NCI-H82 treated with DMSO at 0.1 percent for 48 hours (cell line): ENCODE measurements around the gene ELOB.
A peak's percentile ranks its signal among the peaks of the same experiment; 100 is the strongest.

Experiments used
- DNase-seq: peaks from one replicate; lab custom pipeline; 2025; ENCODE audit not compliant: unreplicated experiment; lab: John Stamatoyannopoulos, UW

The ELOB gene

GRCh38 chr16:2811703-2812471, 34.8 kb upstream of the ELOB start:
- DNase-seq, result peak; percentile 14

- no peak for DNase-seq
Measured at GRCh38 chr16:2810651-2811050, 33.6 kb upstream of the ELOB start.

GRCh38 chr16:2809149-2809760, 32.2 kb upstream of the ELOB start:
- DNase-seq, result no peak

GRCh38 chr16:2808181-2808580, 31.1 kb upstream of the ELOB start:
- DNase-seq, result no peak

GRCh38 chr16:2806286-2806685, 29.2 kb upstream of the ELOB start:
- DNase-seq, result no peak

GRCh38 chr16:2804728-2805127, 27.6 kb upstream of the ELOB start:
- DNase-seq, result no peak

- no peak for DNase-seq
Measured at GRCh38 chr16:2803545-2804195, 26.6 kb upstream of the ELOB start.

GRCh38 chr16:2799859-2800226, 22.8 kb upstream of the ELOB start:
- DNase-seq, result no peak

GRCh38 chr16:2799205-2799858, 22.3 kb upstream of the ELOB start:
- no peak for DNase-seq

- DNase-seq, result no peak
Measured at GRCh38 chr16:2798723-2799204, 21.7 kb upstream of the ELOB start.

GRCh38 chr16:2795395-2796143, 18.5 kb upstream of the ELOB start:
- no peak for DNase-seq

GRCh38 chr16:2792940-2793339, 15.9 kb upstream of the ELOB start:
- DNase-seq, result no peak

- no peak for DNase-seq
Measured at GRCh38 chr16:2791174-2791573, 14.1 kb upstream of the ELOB start.

GRCh38 chr16:2790631-2791030, 13.6 kb upstream of the ELOB start:
- no peak for DNase-seq

GRCh38 chr16:2787961-2788360, 10.9 kb upstream of the ELOB start:
- DNase-seq, result no peak

- no peak for DNase-seq
Measured at GRCh38 chr16:2787406-2787805, 10.3 kb upstream of the ELOB start, which contains the start of gene PRSS33. Gene PRSS33 (minus strand): TSS chr16:2787560. CDS start chr16:2786547, 1,013 bp downstream.

GRCh38 chr16:2786826-2787151, 9.7 kb upstream of the ELOB start:
- DNase-seq, result no peak

GRCh38 chr16:2786061-2786825, 9.2 kb upstream of the ELOB start:
- no peak for DNase-seq

GRCh38 chr16:2785101-2785991, 8.3 kb upstream of the ELOB start:
- DNase-seq, result no peak
